ENCODE results near the gene RRN3. TPM values are rescaled to one million over a fixed set of nuclear protein-coding genes. Genes with fewer than 3 reads are reported as not detected.
A peak's percentile ranks its signal among the peaks of the same experiment; 100 is the strongest.
"Not testable (repeated sequence)": the region's sequence is repeated elsewhere in the genome, so short reads cannot be mapped to it uniquely, and the experiment has no call there.

RRN3 gene, protein sequence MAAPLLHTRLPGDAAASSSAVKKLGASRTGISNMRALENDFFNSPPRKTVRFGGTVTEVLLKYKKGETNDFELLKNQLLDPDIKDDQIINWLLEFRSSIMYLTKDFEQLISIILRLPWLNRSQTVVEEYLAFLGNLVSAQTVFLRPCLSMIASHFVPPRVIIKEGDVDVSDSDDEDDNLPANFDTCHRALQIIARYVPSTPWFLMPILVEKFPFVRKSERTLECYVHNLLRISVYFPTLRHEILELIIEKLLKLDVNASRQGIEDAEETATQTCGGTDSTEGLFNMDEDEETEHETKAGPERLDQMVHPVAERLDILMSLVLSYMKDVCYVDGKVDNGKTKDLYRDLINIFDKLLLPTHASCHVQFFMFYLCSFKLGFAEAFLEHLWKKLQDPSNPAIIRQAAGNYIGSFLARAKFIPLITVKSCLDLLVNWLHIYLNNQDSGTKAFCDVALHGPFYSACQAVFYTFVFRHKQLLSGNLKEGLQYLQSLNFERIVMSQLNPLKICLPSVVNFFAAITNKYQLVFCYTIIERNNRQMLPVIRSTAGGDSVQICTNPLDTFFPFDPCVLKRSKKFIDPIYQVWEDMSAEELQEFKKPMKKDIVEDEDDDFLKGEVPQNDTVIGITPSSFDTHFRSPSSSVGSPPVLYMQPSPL
- 10 to 100 TPM; 22.1 to 36.3 (median 30.7) TPM for polyA plus RNA-seq (ENCODE audit: insufficient read length in 10 of 10)
- long read RNA-seq, donor 1, partial matches to known transcripts, result 0 of 4 reads
- long read RNA-seq, donor 1, other reads (novel, unspliced or antisense), result 0 of 4 reads
- long read RNA-seq, donor 2, partial matches to known transcripts, result 0 of 4 reads
- long read RNA-seq, donor 2, other reads (novel, unspliced or antisense), result 0 of 4 reads
- long read RNA-seq, donor 3, result 0 reads
- long read RNA-seq, donor 4, partial matches to known transcripts, result 0 of 3 reads
- long read RNA-seq, donor 4, other reads (novel, unspliced or antisense), result 0 of 3 reads
- long read RNA-seq, donor 5, partial matches to known transcripts, result 7 of 9 reads
- long read RNA-seq, donor 5, other reads (novel, unspliced or antisense), result 0 of 9 reads
- long read RNA-seq, donor 6, partial matches to known transcripts, result 0 of 2 reads
- long read RNA-seq, donor 6, other reads (novel, unspliced or antisense), result 0 of 2 reads
- long read RNA-seq, donor 7, partial matches to known transcripts, result 0 of 4 reads
- long read RNA-seq, donor 7, other reads (novel, unspliced or antisense), result 0 of 4 reads
- long read RNA-seq, donor 8, result 0 reads
- long read RNA-seq, donor 9, partial matches to known transcripts, result 0 of 1 reads
- long read RNA-seq, donor 9, other reads (novel, unspliced or antisense), result 0 of 1 reads

GRCh38 chr16:15093955-15094827 lies at the start of gene RRN3:
Gene RRN3 (minus strand): TSS chr16:15094272. CDS start chr16:15094233, 39 bp downstream.
- peak; percentile 90 to 97 (median 94) for DNase-seq

- peak in 1 of 3 donors; percentile 30 for DNase-seq
Observed at GRCh38 chr16:15143601-15144091, 49.6 kb upstream of the RRN3 start.

DNA sequence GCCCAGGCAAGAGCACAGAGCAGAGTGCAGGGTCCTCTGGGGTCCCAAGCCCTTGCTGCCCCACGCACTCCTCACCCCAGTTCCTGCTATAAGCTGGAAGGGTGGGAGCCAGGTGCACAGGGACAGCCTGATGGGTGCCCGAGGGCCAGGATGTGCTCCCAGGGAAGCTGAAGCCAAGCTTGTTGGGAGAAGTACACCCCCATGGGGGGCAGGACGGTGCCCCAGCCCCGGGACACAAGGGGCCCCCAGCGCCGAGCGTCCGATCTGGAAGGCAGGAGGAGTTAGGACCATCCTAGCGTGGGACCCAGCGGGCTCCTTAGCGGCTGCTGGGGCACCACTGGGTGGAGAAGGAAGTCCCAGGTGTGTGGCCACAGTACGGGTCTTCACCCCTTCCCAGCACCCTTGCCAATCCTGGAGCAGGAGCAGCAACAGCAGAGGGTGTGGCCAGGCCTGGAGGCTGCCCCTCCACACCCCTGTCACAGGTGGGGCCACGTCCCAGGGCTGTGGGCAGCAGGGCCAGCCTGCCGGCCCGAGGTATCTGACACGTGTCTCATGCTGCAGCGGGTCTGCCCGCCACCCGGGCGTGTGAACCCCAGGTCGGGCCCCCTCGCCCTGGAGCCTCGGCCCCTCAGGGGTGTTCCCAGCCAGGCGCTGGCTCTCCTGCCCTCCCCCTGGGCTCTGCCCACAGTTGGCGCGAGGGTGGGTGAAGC lies 49.0 kb upstream of the RRN3 start:
- peak in 1 of 3 donors; percentile 11 for DNase-seq

DNA sequence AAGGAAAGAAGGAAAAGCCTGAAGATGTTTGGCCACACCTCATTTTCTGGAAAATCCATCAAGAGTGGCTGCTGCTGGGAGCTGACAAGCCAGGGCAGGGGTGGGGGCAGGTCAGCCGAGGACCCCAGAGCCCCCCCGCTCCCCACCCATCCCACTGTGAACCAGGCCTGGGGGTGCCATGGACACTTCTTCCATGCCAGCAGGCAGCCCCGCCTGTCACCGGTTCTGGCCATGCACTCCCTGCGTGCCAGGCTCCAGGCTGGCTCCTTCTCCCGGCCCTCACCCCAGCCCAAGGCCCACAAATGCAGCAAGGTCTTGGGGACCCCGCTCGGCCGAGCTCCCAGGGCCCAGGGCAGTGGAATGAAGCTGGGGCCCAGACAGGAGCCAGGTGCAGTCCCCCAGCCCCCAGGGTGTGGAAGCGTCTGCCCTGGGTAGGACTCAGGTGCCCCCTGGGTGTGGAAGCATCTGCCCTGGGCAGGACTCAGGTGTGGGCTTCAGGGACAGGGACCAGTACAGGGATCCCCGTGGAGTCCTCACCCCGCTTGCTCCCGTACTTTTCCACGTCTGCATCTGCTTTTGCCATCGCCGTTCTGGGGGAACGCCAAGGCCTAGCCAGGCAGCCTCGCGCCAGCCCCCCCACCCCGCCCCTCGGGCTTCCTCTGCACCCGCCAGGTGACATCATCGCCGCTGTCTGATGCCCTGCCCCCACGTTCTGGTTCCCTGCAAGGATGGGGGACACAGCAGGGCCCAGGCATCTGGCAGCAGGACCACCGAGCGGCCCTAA lies 48.2 kb upstream of the RRN3 start:
- peak in 1 of 3 donors; percentile 26 for DNase-seq

DNA sequence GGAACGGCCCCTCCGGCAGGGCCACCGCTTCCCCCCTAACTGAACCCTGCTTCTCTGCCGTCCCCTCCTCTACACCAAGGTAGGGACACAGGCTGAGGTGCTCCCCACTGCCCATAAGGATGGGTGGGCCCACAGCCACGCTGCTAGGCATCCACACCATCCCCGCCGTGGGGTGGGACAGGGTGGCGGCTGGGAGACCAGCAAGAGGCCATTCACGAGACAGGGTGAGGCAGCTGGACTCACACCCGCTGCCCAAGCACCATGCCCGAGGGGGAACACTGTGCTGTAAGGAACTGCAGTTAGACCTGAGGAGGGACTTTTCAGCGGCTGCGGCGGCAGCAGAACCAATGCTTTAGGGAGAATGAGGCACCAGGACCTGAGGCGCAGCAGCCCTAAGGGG lies 47.5 kb upstream of the RRN3 start:
- DNase-seq, result peak in 1 of 3 donors; percentile 21

DNA sequence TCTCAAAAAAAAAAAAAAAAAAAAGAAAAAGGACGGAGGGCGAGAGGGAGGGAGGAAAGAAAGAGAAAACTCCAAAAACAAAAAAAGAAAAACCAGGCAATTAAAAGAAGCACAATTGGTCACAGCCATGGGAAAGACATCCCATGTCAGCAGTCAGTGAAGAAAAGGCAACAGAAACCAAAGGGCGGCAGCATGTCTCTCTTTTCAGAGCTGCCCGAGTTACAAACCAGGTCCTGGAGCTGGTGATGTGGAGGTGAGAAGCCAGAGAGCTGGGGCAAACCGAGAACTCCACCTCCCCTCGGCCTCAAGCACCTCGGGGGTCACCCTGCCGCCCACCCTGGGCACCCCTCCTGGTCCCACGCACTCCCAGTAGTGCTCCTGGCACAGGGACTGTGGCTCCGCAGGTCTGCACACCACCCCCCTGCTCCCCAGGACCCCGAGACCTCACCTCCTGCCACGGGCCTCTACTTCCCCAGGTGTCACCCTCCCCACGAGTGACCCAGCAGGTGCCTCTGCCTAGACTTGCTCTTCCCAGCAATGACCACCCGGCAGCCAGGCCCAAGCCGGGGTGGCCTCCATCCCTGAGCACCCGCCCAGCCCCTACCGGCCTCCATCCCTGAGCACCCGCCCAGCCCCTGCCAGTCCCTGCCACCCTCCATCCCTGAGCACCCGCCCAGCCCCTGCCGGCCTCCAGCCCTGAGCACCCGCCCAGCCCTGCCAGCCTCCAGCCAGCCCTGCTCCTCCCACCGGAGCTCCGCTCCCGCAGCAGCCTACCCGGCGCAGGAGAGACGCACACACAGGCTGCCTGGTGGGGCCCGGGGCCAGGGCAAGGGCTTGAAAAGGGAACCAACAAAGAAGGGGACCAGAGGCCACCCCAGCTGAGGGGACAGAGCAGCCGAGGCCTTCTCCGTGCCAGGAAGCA lies 46.6 kb upstream of the RRN3 start:
- peak in 1 of 3 donors; percentile 29 for DNase-seq

GRCh38 chr16:15137514-15137913 lies 43.4 kb upstream of the RRN3 start:
- DNase-seq, result not testable (repeated sequence)

GRCh38 chr16:15135483-15136360 lies 41.6 kb upstream of the RRN3 start:
- DNase-seq, result not testable (repeated sequence)

DNA sequence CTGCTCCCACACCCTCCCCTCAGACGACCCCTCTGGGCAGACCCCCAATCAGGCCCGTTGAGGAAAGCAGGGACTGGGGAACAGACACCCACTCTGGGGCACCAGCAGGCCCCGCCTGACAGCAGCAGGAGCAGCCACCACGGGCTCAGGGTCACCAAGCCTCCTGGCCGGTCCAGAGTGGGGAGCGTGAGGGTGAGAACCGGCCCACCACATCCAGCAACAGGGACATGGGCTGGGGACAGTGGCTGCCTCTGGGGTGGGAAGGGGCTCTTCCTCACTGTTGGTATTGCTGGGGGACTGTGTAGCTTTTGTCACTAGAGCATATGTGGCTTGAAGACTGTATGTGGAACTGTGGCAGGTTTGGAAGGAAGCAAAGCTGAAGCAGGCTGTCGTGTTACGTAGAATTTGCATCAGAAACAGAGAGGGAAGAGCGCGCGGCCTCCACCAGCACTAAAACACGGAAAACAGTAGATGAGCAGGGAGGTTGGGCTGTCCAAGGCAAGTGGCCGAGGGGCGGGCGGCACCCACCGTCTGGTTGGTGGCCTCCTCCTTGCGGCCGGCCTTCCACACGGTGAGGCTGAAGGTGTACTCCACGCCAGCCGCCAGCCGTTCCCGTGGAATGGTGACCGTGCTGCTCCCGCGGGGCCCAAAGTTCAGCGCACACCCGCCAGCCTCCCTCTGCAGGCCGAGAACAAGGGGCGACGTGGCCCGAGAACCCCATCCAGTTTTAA lies 40.8 kb upstream of the RRN3 start:
- DNase-seq, result not testable (repeated sequence)

DNA sequence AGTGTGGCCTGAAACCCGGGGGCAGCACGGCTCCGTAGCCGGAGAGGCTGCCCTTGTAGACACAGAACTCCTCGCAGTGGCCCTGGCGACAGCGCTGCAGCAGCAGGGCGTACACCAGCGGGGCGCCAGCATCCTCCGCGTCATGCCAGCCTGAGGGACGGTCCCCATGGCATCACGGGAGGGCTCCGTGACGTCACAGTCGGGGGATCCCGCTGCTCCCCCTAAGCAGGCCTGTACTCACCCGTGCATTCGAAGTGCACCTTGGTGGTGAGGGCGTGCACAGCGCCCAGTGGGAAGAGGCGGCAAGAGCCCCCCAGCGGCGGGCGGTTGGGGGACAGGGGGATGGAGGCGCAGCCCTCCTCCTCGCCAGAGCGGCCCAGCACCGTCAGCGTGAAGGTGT lies 39.5 kb upstream of the RRN3 start:
- not testable (repeated sequence) for DNase-seq

DNA sequence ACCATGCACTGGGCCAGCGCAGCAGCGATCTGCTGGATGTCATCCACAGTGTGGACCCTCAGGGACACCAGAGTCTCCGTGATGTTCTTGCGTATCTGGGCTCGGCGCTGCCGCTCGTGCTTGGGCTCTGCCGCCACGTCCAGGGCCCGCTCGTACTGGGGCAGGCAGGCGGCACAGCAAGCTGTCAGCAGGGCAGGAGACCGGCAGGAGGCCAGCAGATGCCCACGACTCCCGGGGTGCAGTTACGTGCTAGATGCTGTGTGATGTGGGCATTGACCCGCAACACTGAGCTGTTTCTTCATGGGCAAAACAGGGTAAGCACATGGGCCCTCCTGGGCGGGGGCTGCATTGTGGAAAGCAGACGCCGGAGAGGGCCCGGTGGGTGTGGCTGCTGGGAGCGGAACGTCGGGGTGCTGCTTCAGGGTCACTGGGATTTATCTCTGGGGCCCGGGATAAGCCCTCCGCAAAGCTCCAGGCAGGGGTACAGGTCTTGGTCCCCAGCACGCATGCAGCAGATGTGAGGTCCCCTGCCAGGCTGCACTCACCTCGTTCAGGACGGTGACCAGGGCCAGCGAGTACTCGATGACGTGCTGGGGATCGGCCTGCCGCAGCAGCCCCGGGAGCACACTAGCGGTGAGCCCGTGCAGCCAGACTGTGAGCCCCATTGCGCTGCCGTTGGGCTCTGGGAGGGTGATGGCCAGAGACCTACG lies 38.8 kb upstream of the RRN3 start:
- not testable (repeated sequence) for DNase-seq

DNA sequence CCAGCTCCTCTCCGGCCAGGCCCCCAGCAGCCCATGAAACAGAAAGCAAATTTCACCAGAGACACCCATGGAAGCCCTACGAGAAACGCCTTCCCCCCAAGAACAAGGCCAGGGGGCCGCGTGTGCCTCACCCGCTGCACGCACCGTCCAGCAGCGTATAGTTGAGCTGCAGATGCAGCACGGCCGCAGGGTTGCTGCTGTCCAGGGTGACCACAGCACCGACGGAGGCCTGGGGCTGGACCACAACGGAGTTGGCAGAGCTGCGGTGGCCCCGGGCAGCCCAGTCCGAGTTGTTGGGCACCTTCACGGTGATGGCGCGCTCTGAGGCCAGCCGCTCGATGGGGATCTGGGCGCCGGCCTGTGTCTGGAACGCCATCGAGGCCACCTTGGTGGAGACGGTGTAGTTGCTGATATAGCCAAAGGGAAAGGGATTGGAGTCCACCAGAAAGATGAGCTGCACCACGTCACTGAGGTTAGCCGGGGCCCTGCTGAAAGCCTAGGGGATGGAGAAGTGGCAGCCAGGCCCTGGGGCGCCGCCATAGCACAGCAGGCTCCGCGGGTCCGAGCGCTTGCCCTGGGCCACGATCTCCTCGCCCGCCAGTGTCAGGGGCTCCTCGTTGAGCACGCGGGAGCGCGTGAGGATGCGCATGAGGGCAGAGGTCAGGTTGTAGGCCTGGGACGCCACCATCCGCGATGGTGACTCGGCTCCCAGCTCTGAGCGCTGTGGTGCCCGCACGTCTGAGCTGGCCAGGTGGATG lies 37.0 kb upstream of the RRN3 start:
- DNase-seq, result not testable (repeated sequence)

GRCh38 chr16:15130256-15130932 lies 36.3 kb upstream of the RRN3 start:
- DNase-seq, result not testable (repeated sequence)

Data from muscle of back (tissue), 13 donors.